K562 (cell line): ENCODE measurements around the gene ARHGAP33. TPM values are rescaled to one million over a fixed set of nuclear protein-coding genes. Genes with fewer than 3 reads are reported as not detected.

Source experiments
- ATAC-seq: fragments of 200-7000 bp; cut with Tn5 transposase; 3 replicates; pipeline ENCODE4 v1.9.1; 2020; ENCODE audit warnings: moderate library complexity
- BruUV-seq: library from RNA; stranded (reverse); fragments of 400-500 nt; replicated peaks from 2 replicates; lab custom pipeline; 2021; lab: Mats Ljungman, UMichigan
- CTCF ChIA-PET: fragments of 300-600 bp; formaldehyde crosslinking; extraction: SDS; loops from one replicate; lab custom pipeline; 2021; ENCODE audit warnings: low intra/inter-chr PET ratio; lab: Yijun Ruan, JAX
- POLR2A ChIA-PET: fragments of 300-600, 350-650 bp; sonication (Branson Sonifier 250); formaldehyde crosslinking; extraction: SDS; loops from one replicate; lab custom pipeline; 2021; ENCODE audit warnings: antibody characterized with exemption, inconsistent platforms; lab: Yijun Ruan, JAX
- DNase-seq, 4 experiments: peaks; one replicate each; pipeline versions ENCODE4 v3.0.0 to v3.0.0-alpha.2; 2011 to 2018; ENCODE audit warnings: low spot score in 3 of 4, mixed read lengths in 3 of 4; ENCODE audit errors: extremely low read depth in 1 of 4
- FAIRE-seq: peaks from 2 replicates; lab custom pipeline; 2011; peaks lifted over from hg19 to GRCh38; lab: Jason Lieb, UNC
- H2AFZ ChIP-seq: 2 replicates; pipeline ENCODE4 v1.6.0; 2011; ENCODE audit warnings: low read depth, low read length, control low read depth, inconsistent platforms
- H3K27ac ChIP-seq: fragments of 200-600 bp; 3 replicates; pipeline ENCODE4 v1.8.0; 2011; ENCODE audit warnings: low read depth, mild to moderate bottlenecking, control low read depth, inconsistent platforms, low read length, moderate library complexity, mixed read lengths; ENCODE audit errors: extremely low read depth
- H3K27me3 ChIP-seq, 2 experiments: fragments of 300-600 bp in 1 of 2; 2 replicates in 1 of 2; 3 replicates in 1 of 2; pipeline versions ENCODE4 v1.6.0 to v1.8.0; 2011; ENCODE audit warnings: inconsistent platforms in 2 of 2, low read length in 2 of 2, mild to moderate bottlenecking in 1 of 2, mixed read lengths in 1 of 2, moderate library complexity in 1 of 2; ENCODE audit not compliant: control insufficient read depth in 2 of 2, insufficient read depth in 2 of 2
- H3K36me3 ChIP-seq: fragments of 300-600 bp; 3 replicates; pipeline ENCODE4 v1.8.0; 2011; ENCODE audit warnings: mild to moderate bottlenecking, low read length, inconsistent platforms; ENCODE audit not compliant: control insufficient read depth, insufficient read depth
- H3K4me1 ChIP-seq, 2 experiments: fragments of 200-600 bp in 1 of 2; replicated peaks in 1 of 2; 2 replicates in 1 of 2; 3 replicates in 1 of 2; pipeline versions ENCODE4 v1.5.1 to v1.8.0; 2011; ENCODE audit warnings: inconsistent platforms in 2 of 2, low read length in 2 of 2, mild to moderate bottlenecking in 1 of 2, mixed read lengths in 1 of 2, moderate library complexity in 1 of 2; ENCODE audit not compliant: control insufficient read depth in 2 of 2, insufficient read depth in 2 of 2
- H3K4me2 ChIP-seq: 2 replicates; pipeline ENCODE4 v1.6.1; 2011; ENCODE audit warnings: low read length, control low read depth, inconsistent platforms, mixed read lengths; ENCODE audit not compliant: insufficient read depth
- H3K4me3 ChIP-seq: fragments of 200-600 bp; sonication (generic), shearing (Covaris generic); 2 replicates; pipeline ENCODE4 v1.5.1; 2016; ENCODE audit warnings: control low read depth, inconsistent platforms
- H3K79me2 ChIP-seq: fragments of 200-600 bp; 3 replicates; pipeline ENCODE4 v1.8.0; 2011; ENCODE audit warnings: low read length, inconsistent platforms; ENCODE audit not compliant: control insufficient read depth, insufficient read depth
- H3K9ac ChIP-seq, 2 experiments: 2 replicates each; pipeline versions ENCODE4 v1.6.0 to v1.6.1; 2011; ENCODE audit warnings: low read depth in 2 of 2, low read length in 2 of 2, control low read depth in 1 of 2, inconsistent platforms in 1 of 2, mild to moderate bottlenecking in 1 of 2, mixed read lengths in 1 of 2; ENCODE audit not compliant: insufficient read depth in 1 of 2
- H3K9me1 ChIP-seq: one replicate; pipeline ENCODE4 v1.6.0; 2011; ENCODE audit warnings: inconsistent platforms, mild to moderate bottlenecking, low read length, moderate library complexity; ENCODE audit not compliant: control insufficient read depth, insufficient read depth
- H3K9me3 ChIP-seq: replicated peaks from 2 replicates; pipeline ENCODE4 v1.5.1; 2011; ENCODE audit warnings: low read depth, low read length, inconsistent platforms; ENCODE audit not compliant: control insufficient read depth, insufficient read depth
- H4K20me1 ChIP-seq: replicated peaks from 2 replicates; pipeline ENCODE4 v1.6.1; 2011; ENCODE audit warnings: low read length, inconsistent platforms, mixed read lengths; ENCODE audit not compliant: control insufficient read depth, insufficient read depth
- ATF3 ChIP-seq, 2 experiments: fragments of 450-650 bp in 1 of 2; sonication (generic) in 1 of 2; formaldehyde crosslinking in 1 of 2; IDR thresholded peaks in 1 of 2; conservative IDR thresholded peaks in 1 of 2; 2 replicates each; pipeline versions ENCODE4 v1.6.1 to v1.8.1; 2016 to 2023; ENCODE audit warnings: mild to moderate bottlenecking in 2 of 2, moderate library complexity in 2 of 2, inconsistent platforms in 1 of 2, missing genetic modification reagents in 1 of 2
- BRF1 ChIP-seq: IDR thresholded peaks from 3 replicates; pipeline ENCODE4 v1.6.1; 2011; ENCODE audit warnings: borderline replicate concordance, mild to moderate bottlenecking; ENCODE audit not compliant: insufficient read length; ENCODE audit errors: extremely low read depth
- CTCF ChIP-seq, 3 experiments: IDR thresholded peaks in 2 of 3; conservative IDR thresholded peaks in 1 of 3; 2 replicates each; pipeline ENCODE4 v1.5.1; 2011 to 2012; ENCODE audit warnings: low read length in 3 of 3, mild to moderate bottlenecking in 3 of 3, control low read depth in 2 of 3, improper control_type of control experiment in 1 of 3, inconsistent platforms in 1 of 3, low read depth in 1 of 3, mixed read lengths in 1 of 3, moderate library complexity in 1 of 3; ENCODE audit not compliant: insufficient read depth in 2 of 3
- JUN ChIP-seq, 2 experiments: sonication (generic) in 1 of 2; formaldehyde crosslinking in 1 of 2; IDR thresholded peaks; 2 replicates each; pipeline versions ENCODE4 v1.6.1 to v1.8.0; 2012 to 2022; ENCODE audit warnings: borderline replicate concordance in 2 of 2, mild to moderate bottlenecking in 2 of 2, improper control_type of control experiment in 1 of 2, low read depth in 1 of 2, low read length in 1 of 2, missing genetic modification reagents in 1 of 2
- JUND ChIP-seq, 2 experiments: IDR thresholded peaks; 2 replicates in 1 of 2; 3 replicates in 1 of 2; pipeline ENCODE4 v1.6.1; 2011; ENCODE audit warnings: borderline replicate concordance in 2 of 2, low read depth in 2 of 2, low read length in 2 of 2, improper control_type of control experiment in 1 of 2, missing biosample characterization in 1 of 2, missing genetic modification characterization in 1 of 2, missing genetic modification reagents in 1 of 2
- NBN ChIP-seq: fragments of 450-650 bp; IDR thresholded peaks from 2 replicates; pipeline ENCODE4 v1.6.1; 2016; ENCODE audit warnings: low read depth, mild to moderate bottlenecking
- NR2C1 ChIP-seq, 2 experiments: fragments of 450-650 bp; IDR thresholded peaks; 2 replicates each; pipeline ENCODE4 v1.6.1; 2017; ENCODE audit warnings: mild to moderate bottlenecking in 2 of 2, antibody characterized with exemption in 1 of 2, inconsistent platforms in 1 of 2, missing compliant biosample characterization in 1 of 2, missing genetic modification characterization in 1 of 2
- NR2C2 ChIP-seq, 2 experiments: fragments of 200-800 bp in 1 of 2; sonication (Bioruptor generic) in 1 of 2; sonication (generic) in 1 of 2; formaldehyde crosslinking in 1 of 2; IDR thresholded peaks; 2 replicates each; pipeline versions ENCODE4 v1.6.1 to v1.8.0; 2016 to 2022; ENCODE audit warnings: mild to moderate bottlenecking in 1 of 2, missing compliant biosample characterization in 1 of 2, missing genetic modification characterization in 1 of 2, missing genetic modification reagents in 1 of 2
- PML ChIP-seq: IDR thresholded peaks from 2 replicates; pipeline ENCODE4 v1.6.1; 2012; ENCODE audit warnings: low read length, inconsistent platforms
- POLR2G ChIP-seq: fragments of 200-400 bp; formaldehyde crosslinking; IDR thresholded peaks from 2 replicates; pipeline ENCODE4 v1.6.1; 2017; ENCODE audit warnings: low read depth, mild to moderate bottlenecking, antibody characterized with exemption, low read length, moderate library complexity
- RBFOX2 ChIP-seq: fragments of 200-400 bp; formaldehyde crosslinking; IDR thresholded peaks from 2 replicates; pipeline ENCODE4 v1.6.1; 2017; ENCODE audit warnings: low read depth, mild to moderate bottlenecking, low read length, moderate library complexity
- ZKSCAN1 ChIP-seq: fragments of 150-350 bp; IDR thresholded peaks from 2 replicates; pipeline ENCODE4 v1.6.1; 2016; ENCODE audit warnings: low read depth, low read length
- ZNF263 ChIP-seq: sonication (generic); formaldehyde crosslinking; IDR thresholded peaks from 2 replicates; pipeline ENCODE4 v1.8.0; 2022; ENCODE audit warnings: mild to moderate bottlenecking, missing genetic modification reagents, borderline replicate concordance
- WGBS: fragments of 100-300 bp; shearing (Covaris generic); methylation state at CpG from one replicate; pipeline ENCODE4 v1.1.6; 2016; ENCODE audit warnings: low coverage, mixed read lengths; ENCODE audit not compliant: insufficient coverage; ENCODE audit errors: missing lambda C conversion rate; 5-methylcytosine and 5-hydroxymethylcytosine counted together
- in situ Hi-C: fragments of 300-500 bp; cut with MboI; formaldehyde crosslinking; loops from 4 replicates; pipeline ENCODE4 v1.15.0; 2018; ENCODE audit warnings: inconsistent platforms, mixed read lengths
- intact Hi-C: fragments of 100-400 bp; cut with micrococcal nuclease; formaldehyde crosslinking; loops from 2 replicates; pipeline ENCODE4 v1.14.2; 2022
- polyA plus RNA-seq, 8 experiments: library from polyadenylated mRNA; depleted of rRNA in 4 of 8; stranded (reverse) in 5 of 8; unstranded in 3 of 8; fragments of >200 nt; fragmentation: Nextera tagmentation in 2 of 8; fragmentation: Illumina TruSeq in 1 of 8; extraction: Ambion mirVana in 2 of 8; extraction: Trizol in 1 of 8; gene quantifications; 2 replicates each; pipeline versions ENCODE4 v1.2.1 to v1.2.3, GENCODE V29; 2011 to 2014; ENCODE audit warnings: inconsistent platforms in 1 of 8, missing spikeins in 1 of 8
- total RNA-seq, 7 experiments: library from RNA; depleted of rRNA in 6 of 7; stranded (reverse); fragments of >200 nt in 6 of 7; fragmentation: Illumina TruSeq in 2 of 7; extraction: Trizol in 2 of 7; gene quantifications; 2 replicates each; pipeline versions ENCODE4 v1.2.1 to v1.2.3, GENCODE V29; 2011 to 2021; ENCODE audit warnings: low replicate concordance in 1 of 7

The ARHGAP33 gene
- total and polyA plus RNA-seq, 9 of the 15 experiments (the other 6 are each of a cell fraction or from before 2014, with no cell fraction given), result 0.06 to 26.6 (median 1.6) TPM; not detected in 1

GRCh38 chr19:35783469-35784434, 8.4 kb downstream of the ARHGAP33 start:
- Histone ChIP-seq H3K9me3 (no peaks in the 10 kb centered on the region), H4K20me1 (no peaks in the 10 kb centered on the region), H3K9ac (peak overlapping the region in 1 of 2 experiments; percentile 17; a peak in 1 of 4 replicates), H3K4me1 (peaks cover 0 to 36% of the 10 kb centered on the region in 2 experiments; a peak in 1 of 5 replicates), H2AFZ (no peak overlapping the region), H3K9me1 (no peaks in the 10 kb centered on the region), H3K4me3 (no peak overlapping the region), H3K79me2 (no peaks in the 10 kb centered on the region), H3K36me3 (peaks cover 14% of the 10 kb centered on the region; the same call in 1 of the 3 replicates), H3K4me2 (no peak overlapping the region), H3K27me3 (no peaks in the 10 kb centered on the region), H3K27ac (no peak overlapping the region)
- WGBS, result 52% methylated on average over 13 of the region's 28 CpGs
- in situ Hi-C loops (no loop called here), intact Hi-C loops (no loop called here)
- TF ChIP-seq RBFOX2 (peak; percentile 45; the same call in 1 of the 2 replicates), ZKSCAN1 (no peak), ZNF263 (CRISPR knock-in tag) (peak; percentile 83), POLR2G (peak; percentile 18; the same call in 1 of the 2 replicates), PML (no peak), JUN (IDR thresholded peaks at IDR 0.05; ENCODE audit: borderline replicate concordance, low read depth, low read length) (peak; percentile 48; the same call in 1 of the 2 replicates), JUN (CRISPR knock-in tag; IDR thresholded peaks at IDR 0.05; ENCODE audit: borderline replicate concordance) (no peak), CTCF (IDR thresholded peaks at IDR 0.05 in 2 of 3, conservative IDR thresholded peaks at IDR 0.05 in 1 of 3; ENCODE audit: insufficient read depth in 2 of 3, low read depth in 1 of 3, low read length in 3 of 3) (peak in 2 of 3 experiments; percentile 18 to 21; a peak in 2 of 6 replicates), ATF3 (IDR thresholded peaks at IDR 0.05) (peak; percentile 70), ATF3 (CRISPR knock-in tag; conservative IDR thresholded peaks at IDR 0.05) (no peak), NR2C1 (IDR thresholded peaks at IDR 0.05) (peak; percentile 67; the same call in 1 of the 2 replicates), NR2C1 (tag; IDR thresholded peaks at IDR 0.05) (peak; percentile 63), NBN (no peak), BRF1 (no peak), JUND (IDR thresholded peaks at IDR 0.05; ENCODE audit: borderline replicate concordance, low read depth, low read length) (peak; percentile 64), JUND (tag; IDR thresholded peaks at IDR 0.05; ENCODE audit: borderline replicate concordance, low read depth, low read length) (no peak; the same call in 2 of the 3 replicates), NR2C2 (CRISPR knock-in tag; IDR thresholded peaks at IDR 0.05) (0 out of 2 replicates have a peak, but pooled peaks have one; percentile 18), NR2C2 (tag; IDR thresholded peaks at IDR 0.05) (no peak)
- ChIA-PET POLR2A (no interaction called here), CTCF (no interaction called here)
- DNase-seq (peak in 1 of 4 experiments; percentile 17), ATAC-seq (peak; percentile 61), FAIRE-seq (no peak)
- BruUV-seq, result no TSS peak
